Colon (tissue), 2 donors: ENCODE measurements around the gene IRS4.

Experiments used
- FAIRE-seq: peaks from 2 replicates; lab custom pipeline; 2012; peaks lifted over from hg19 to GRCh38; lab: Jason Lieb, UNC
- donor health status: control.
- donor health status: control.

Gene IRS4

GRCh38 chrX:108736509-108737479, at the start of gene IRS4:
IRS4 (minus strand) TSS chrX:108736563.
- FAIRE-seq = no peak

- FAIRE-seq = no peak
These were observed 36.2 kb upstream of the IRS4 start for GRCh38 chrX:108772549-108772948.

- FAIRE-seq = no peak
These were observed 27.2 kb upstream of the IRS4 start for GRCh38 chrX:108763559-108763958.

GRCh38 chrX:108740299-108740774, 4.0 kb upstream of the IRS4 start:
- no peak for FAIRE-seq

- FAIRE-seq = no peak
These were observed 1.4 kb upstream of the IRS4 start for GRCh38 chrX:108737754-108738153.

- FAIRE-seq = no peak
These were observed 469 bp downstream of the IRS4 start for GRCh38 chrX:108735679-108736508.

GRCh38 chrX:108735091-108735678, 1.2 kb downstream of the IRS4 start:
- FAIRE-seq = no peak

- FAIRE-seq = no peak
These were observed 1.9 kb downstream of the IRS4 start for GRCh38 chrX:108734426-108734825.

- FAIRE-seq = no peak
These were observed 3.6 kb downstream of the IRS4 start for GRCh38 chrX:108732630-108733321.

- FAIRE-seq = no peak
These were observed 5.2 kb downstream of the IRS4 start for GRCh38 chrX:108731153-108731552.

GRCh38 chrX:108726748-108727147, 9.6 kb downstream of the IRS4 start:
- FAIRE-seq = no peak

- no peak for FAIRE-seq
These were observed 13.8 kb downstream of the IRS4 start for GRCh38 chrX:108722561-108722960.

GRCh38 chrX:108712886-108713285, 23.5 kb downstream of the IRS4 start:
- FAIRE-seq = no peak

GRCh38 chrX:108704839-108705238, 31.5 kb downstream of the IRS4 start:
- FAIRE-seq = no peak

- no peak for FAIRE-seq
These were observed 33.8 kb downstream of the IRS4 start for GRCh38 chrX:108702530-108702929.

- no peak for FAIRE-seq
These were observed 34.7 kb downstream of the IRS4 start for GRCh38 chrX:108701633-108702032.

- peak; percentile 74 for FAIRE-seq
These were observed 37.0 kb downstream of the IRS4 start for GRCh38 chrX:108699368-108699767.

GRCh38 chrX:108696690-108697089, 39.7 kb downstream of the IRS4 start:
- FAIRE-seq = peak; percentile 58
